NCI-H2196 (cell line): ENCODE measurements around the gene CFAP251.

Experiments
- DNase-seq: peaks from one replicate; lab custom pipeline; 2025; ENCODE audit not compliant: unreplicated experiment; lab: John Stamatoyannopoulos, UW

CFAP251 gene

GRCh38 chr12:122001466-122002209 lies 83.2 kb downstream of the CFAP251 start:
- peak; percentile 74 for DNase-seq

- no peak for DNase-seq
Observed at GRCh38 chr12:122003651-122004611, 85.5 kb downstream of the CFAP251 start.

- no peak for DNase-seq
Observed at GRCh38 chr12:122004633-122005071, 86.3 kb downstream of the CFAP251 start.

- no peak for DNase-seq
Observed at GRCh38 chr12:122005252-122005776, 86.9 kb downstream of the CFAP251 start.

- DNase-seq, result no peak
Observed at GRCh38 chr12:122006186-122006926, 88.0 kb downstream of the CFAP251 start.

- no peak for DNase-seq
Observed at GRCh38 chr12:122009741-122010140, 91.3 kb downstream of the CFAP251 start.

- DNase-seq, result no peak
Observed at GRCh38 chr12:122012184-122012583, 93.8 kb downstream of the CFAP251 start.

- no peak for DNase-seq
Observed at GRCh38 chr12:122013136-122013535, 94.7 kb downstream of the CFAP251 start.

- DNase-seq, result no peak
Observed at GRCh38 chr12:122013791-122014590, 95.6 kb downstream of the CFAP251 start.

- no peak for DNase-seq
Observed at GRCh38 chr12:122014781-122015180, 96.4 kb downstream of the CFAP251 start.

GRCh38 chr12:122018457-122018856 lies 100.1 kb downstream of the CFAP251 start:
- DNase-seq, result no peak

- no peak for DNase-seq
Observed at GRCh38 chr12:122018937-122019336, 100.5 kb downstream of the CFAP251 start.

GRCh38 chr12:122020795-122021192 lies 102.4 kb downstream of the CFAP251 start:
- no peak for DNase-seq

- DNase-seq, result no peak
Observed at GRCh38 chr12:122021193-122021821, 102.9 kb downstream of the CFAP251 start.

- peak; percentile 69 for DNase-seq
Observed at GRCh38 chr12:122021822-122022392, 103.5 kb downstream of the CFAP251 start, which contains the start of gene BCL7A. BCL7A (plus strand) TSS chr12:122021884; CDS start chr12:122022092, 208 bp downstream.

GRCh38 chr12:122022393-122023338 lies 104.3 kb downstream of the CFAP251 start:
- peak; percentile 24 for DNase-seq

- peak; percentile 57 for DNase-seq
Observed at GRCh38 chr12:122023339-122024131, 105.1 kb downstream of the CFAP251 start.
